Neural cell (in vitro differentiated cells): Measurements from ENCODE around the gene DPP10. TPM values are rescaled to one million over a fixed set of nuclear protein-coding genes. Genes with fewer than 3 reads are reported as not detected.

Source experiments
- H2AFZ ChIP-seq: fragments of 200-600, 300-800 bp; sonication (generic), shearing (Covaris generic); 2 replicates; pipeline ENCODE4 v1.6.0; 2014; ENCODE audit warnings: low read depth, mild to moderate bottlenecking, antibody characterized with exemption, low read length, moderate library complexity
- H3F3A ChIP-seq: fragments of 200-600 bp; shearing (Covaris generic); 2 replicates; pipeline ENCODE4 v1.6.1; 2016; ENCODE audit warnings: mild to moderate bottlenecking, moderate library complexity, mixed read lengths, antibody characterized with exemption, low read length; ENCODE audit not compliant: insufficient read depth, poor library complexity, severe bottlenecking
- H3K27ac ChIP-seq: fragments of 200-600, 300-800 bp; sonication (generic), shearing (Covaris generic); 2 replicates; pipeline ENCODE4 v1.5.1; 2014; ENCODE audit warnings: mild to moderate bottlenecking, low read length, moderate library complexity
- H3K27me3 ChIP-seq: fragments of 300-800, 200-600 bp; sonication (generic), shearing (Covaris generic); 2 replicates; pipeline ENCODE4 v1.6.0; 2014; ENCODE audit warnings: mild to moderate bottlenecking, low read depth, low read length, moderate library complexity; ENCODE audit not compliant: insufficient read depth
- H3K36me3 ChIP-seq: fragments of 300-800, 200-600 bp; sonication (generic), shearing (Covaris generic); 2 replicates; pipeline ENCODE4 v1.5.1; 2014; ENCODE audit warnings: mild to moderate bottlenecking, antibody characterized with exemption, low read length, moderate library complexity; ENCODE audit not compliant: insufficient read depth
- H3K4me2 ChIP-seq: fragments of 300-800, 200-600 bp; sonication (generic), shearing (Covaris generic); 2 replicates; pipeline ENCODE4 v1.6.0; 2014; ENCODE audit warnings: mild to moderate bottlenecking, low read length
- H3K4me3 ChIP-seq: fragments of 300-800, 200-600 bp; sonication (generic), shearing (Covaris generic); 2 replicates; pipeline ENCODE4 v1.5.1; 2014; ENCODE audit warnings: mild to moderate bottlenecking, low read length, moderate library complexity
- H3K79me2 ChIP-seq: fragments of 200-600 bp; shearing (Covaris generic); replicated peaks from 2 replicates; pipeline ENCODE4 v1.6.0; 2014; ENCODE audit warnings: mild to moderate bottlenecking, low read length, moderate library complexity; ENCODE audit not compliant: insufficient read depth
- H3K9ac ChIP-seq: fragments of 300-800, 200-600 bp; sonication (generic), shearing (Covaris generic); 2 replicates; pipeline ENCODE4 v1.6.1; 2016; ENCODE audit warnings: mild to moderate bottlenecking, low read length, mixed read lengths
- H3K9me2 ChIP-seq: fragments of 200-600 bp; shearing (Covaris generic); 2 replicates; pipeline ENCODE4 v1.6.1; 2016; ENCODE audit warnings: mild to moderate bottlenecking, low read length, mixed read lengths; ENCODE audit not compliant: insufficient read depth
- H3K9me3 ChIP-seq: fragments of 200-600, 300-800 bp; sonication (generic), shearing (Covaris generic); 2 replicates; pipeline ENCODE4 v1.6.1; 2016; ENCODE audit warnings: mild to moderate bottlenecking, mixed run types, low read length, moderate library complexity, mixed read lengths
- H4K20me1 ChIP-seq: fragments of 200-600 bp; shearing (Covaris generic); 2 replicates; pipeline ENCODE4 v1.6.1; 2016; ENCODE audit warnings: mild to moderate bottlenecking, mixed run types; ENCODE audit not compliant: insufficient read depth
- EP300 ChIP-seq: fragments of 450-650 bp; conservative IDR thresholded peaks from 2 replicates; pipeline ENCODE4 v1.6.1; 2014; ENCODE audit warnings: antibody characterized with exemption, mild to moderate bottlenecking, moderate library complexity; ENCODE audit not compliant: poor library complexity, severe bottlenecking
- EZH2 ChIP-seq: fragments of 200-600, 300-800 bp; shearing (Covaris generic), sonication (generic); IDR thresholded peaks from 2 replicates; pipeline ENCODE4 v1.6.1; 2014; ENCODE audit warnings: antibody characterized with exemption, low read length, borderline replicate concordance, mild to moderate bottlenecking; ENCODE audit not compliant: insufficient read depth, poor library complexity, severe bottlenecking
- MXI1 ChIP-seq: fragments of 450-650 bp; conservative IDR thresholded peaks from 2 replicates; pipeline ENCODE4 v1.6.1; 2014; ENCODE audit warnings: antibody characterized with exemption, mild to moderate bottlenecking; ENCODE audit not compliant: poor library complexity, severe bottlenecking
- POLR2AphosphoS5 ChIP-seq: IDR thresholded peaks from 2 replicates; pipeline ENCODE4 v1.6.1; 2012
- RAD21 ChIP-seq: fragments of 450-650 bp; conservative IDR thresholded peaks from 2 replicates; pipeline ENCODE4 v1.6.1; 2014; ENCODE audit warnings: antibody characterized with exemption, mild to moderate bottlenecking, moderate library complexity
- SMC3 ChIP-seq: fragments of 450-650 bp; conservative IDR thresholded peaks from 2 replicates; pipeline ENCODE4 v1.6.1; 2014; ENCODE audit warnings: antibody characterized with exemption, mild to moderate bottlenecking, moderate library complexity; ENCODE audit not compliant: poor library complexity
- TAF1 ChIP-seq: IDR thresholded peaks from 2 replicates; pipeline ENCODE4 v1.6.1; 2012; ENCODE audit warnings: low read depth
- polyA plus RNA-seq: library from polyadenylated mRNA; depleted of rRNA; stranded (reverse); fragments of >200 nt; gene quantifications from 2 replicates; pipeline ENCODE4 v1.2.3, GENCODE V29; 2014
- TF ChIP-seq, protein P1 (sequence below): fragments of 450-650 bp; IDR thresholded peaks from 2 replicates; pipeline ENCODE4 v1.5.1; 2014; ENCODE audit warnings: antibody characterized with exemption, mild to moderate bottlenecking, moderate library complexity; ENCODE audit not compliant: poor library complexity, severe bottlenecking
- TF ChIP-seq, protein P2 (sequence below): IDR thresholded peaks from 2 replicates; pipeline ENCODE4 v1.6.1; 2012; ENCODE audit warnings: borderline replicate concordance

DPP10 gene
- polyA plus RNA-seq, 1 donor from 2014 or later, result 13.9 TPM

DNA sequence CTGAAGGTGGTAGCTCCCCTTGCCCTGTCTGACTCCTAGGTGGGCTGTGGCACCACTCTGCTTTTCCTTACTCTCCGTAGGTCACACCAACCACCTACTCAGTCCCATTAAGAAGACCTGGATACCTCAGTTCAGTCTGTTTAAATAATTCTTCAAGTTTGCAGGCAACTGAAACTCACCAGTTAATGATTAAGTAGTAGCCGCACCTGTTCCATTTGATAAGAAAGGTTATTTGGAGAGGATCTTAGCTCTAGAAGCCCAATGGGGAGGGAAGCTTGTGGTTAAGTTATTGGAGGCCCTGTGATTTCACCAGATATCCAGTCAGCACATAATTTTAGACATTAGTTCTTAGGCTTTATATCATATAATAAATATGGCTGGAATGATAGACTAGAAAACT is 1193.0 kb downstream of the DPP10 start:
- H3K9ac ChIP-seq, result no peak overlapping the region
- peaks cover 8% of the 10 kb centered on the region for H3K9me3 ChIP-seq
- no peak overlapping the region for H3K27ac ChIP-seq
- no peaks in the 10 kb centered on the region for H3K9me2 ChIP-seq
- TF ChIP-seq EZH2, result no peak
- no peak for TF ChIP-seq MXI1
- TF ChIP-seq EP300, result no peak
- no peak for TF ChIP-seq RAD21
- no peak overlapping the region for H2AFZ ChIP-seq
- no peaks in the 10 kb centered on the region for H3K27me3 ChIP-seq
- H3K79me2 ChIP-seq, result no peaks in the 10 kb centered on the region
- H3F3A ChIP-seq, result no peaks in the 10 kb centered on the region
- H3K4me3 ChIP-seq, result no peak overlapping the region
- no peak overlapping the region for H3K4me2 ChIP-seq
- no peaks in the 10 kb centered on the region for H3K36me3 ChIP-seq
- no peaks in the 10 kb centered on the region for H4K20me1 ChIP-seq

DNA sequence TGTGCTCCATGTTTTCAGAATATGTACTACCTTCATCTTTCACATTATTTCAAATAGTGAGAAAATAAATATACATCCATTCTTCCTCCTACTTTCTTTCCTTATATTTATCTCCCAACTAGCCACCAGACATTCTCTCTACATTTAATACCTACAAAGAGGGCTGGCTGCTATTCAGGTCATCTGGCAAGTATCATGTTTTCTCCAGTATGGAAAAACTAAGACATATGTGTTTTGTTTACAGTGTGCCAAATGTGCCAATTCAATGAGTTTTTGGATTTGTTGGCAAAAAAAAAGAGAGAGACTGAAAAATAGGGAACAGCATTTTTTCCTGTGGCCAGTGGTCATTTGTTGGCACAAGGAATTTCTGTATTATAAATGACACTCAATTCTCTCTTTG is 1207.3 kb downstream of the DPP10 start:
- H4K20me1 ChIP-seq, result no peaks in the 10 kb centered on the region
- H3K9me2 ChIP-seq, result no peaks in the 10 kb centered on the region
- H3K4me2 ChIP-seq, result no peak overlapping the region

More for the DNA sequence above, 1207.3 kb downstream of the DPP10 start:
- no peaks in the 10 kb centered on the region for H3K36me3 ChIP-seq
- H3K9me3 ChIP-seq, result no peaks in the 10 kb centered on the region
- H3F3A ChIP-seq, result no peaks in the 10 kb centered on the region
- no peaks in the 10 kb centered on the region for H3K79me2 ChIP-seq
- TF ChIP-seq TAF1, result no peak
- no peak for TF ChIP-seq SMC3
- TF ChIP-seq EP300, result no peak
- TF ChIP-seq RAD21, result no peak
- no peak for TF ChIP-seq MXI1
- TF ChIP-seq POLR2AphosphoS5, result no peak
- TF ChIP-seq, protein P1, sequence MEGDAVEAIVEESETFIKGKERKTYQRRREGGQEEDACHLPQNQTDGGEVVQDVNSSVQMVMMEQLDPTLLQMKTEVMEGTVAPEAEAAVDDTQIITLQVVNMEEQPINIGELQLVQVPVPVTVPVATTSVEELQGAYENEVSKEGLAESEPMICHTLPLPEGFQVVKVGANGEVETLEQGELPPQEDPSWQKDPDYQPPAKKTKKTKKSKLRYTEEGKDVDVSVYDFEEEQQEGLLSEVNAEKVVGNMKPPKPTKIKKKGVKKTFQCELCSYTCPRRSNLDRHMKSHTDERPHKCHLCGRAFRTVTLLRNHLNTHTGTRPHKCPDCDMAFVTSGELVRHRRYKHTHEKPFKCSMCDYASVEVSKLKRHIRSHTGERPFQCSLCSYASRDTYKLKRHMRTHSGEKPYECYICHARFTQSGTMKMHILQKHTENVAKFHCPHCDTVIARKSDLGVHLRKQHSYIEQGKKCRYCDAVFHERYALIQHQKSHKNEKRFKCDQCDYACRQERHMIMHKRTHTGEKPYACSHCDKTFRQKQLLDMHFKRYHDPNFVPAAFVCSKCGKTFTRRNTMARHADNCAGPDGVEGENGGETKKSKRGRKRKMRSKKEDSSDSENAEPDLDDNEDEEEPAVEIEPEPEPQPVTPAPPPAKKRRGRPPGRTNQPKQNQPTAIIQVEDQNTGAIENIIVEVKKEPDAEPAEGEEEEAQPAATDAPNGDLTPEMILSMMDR, result no peak
- TF ChIP-seq, protein P2, sequence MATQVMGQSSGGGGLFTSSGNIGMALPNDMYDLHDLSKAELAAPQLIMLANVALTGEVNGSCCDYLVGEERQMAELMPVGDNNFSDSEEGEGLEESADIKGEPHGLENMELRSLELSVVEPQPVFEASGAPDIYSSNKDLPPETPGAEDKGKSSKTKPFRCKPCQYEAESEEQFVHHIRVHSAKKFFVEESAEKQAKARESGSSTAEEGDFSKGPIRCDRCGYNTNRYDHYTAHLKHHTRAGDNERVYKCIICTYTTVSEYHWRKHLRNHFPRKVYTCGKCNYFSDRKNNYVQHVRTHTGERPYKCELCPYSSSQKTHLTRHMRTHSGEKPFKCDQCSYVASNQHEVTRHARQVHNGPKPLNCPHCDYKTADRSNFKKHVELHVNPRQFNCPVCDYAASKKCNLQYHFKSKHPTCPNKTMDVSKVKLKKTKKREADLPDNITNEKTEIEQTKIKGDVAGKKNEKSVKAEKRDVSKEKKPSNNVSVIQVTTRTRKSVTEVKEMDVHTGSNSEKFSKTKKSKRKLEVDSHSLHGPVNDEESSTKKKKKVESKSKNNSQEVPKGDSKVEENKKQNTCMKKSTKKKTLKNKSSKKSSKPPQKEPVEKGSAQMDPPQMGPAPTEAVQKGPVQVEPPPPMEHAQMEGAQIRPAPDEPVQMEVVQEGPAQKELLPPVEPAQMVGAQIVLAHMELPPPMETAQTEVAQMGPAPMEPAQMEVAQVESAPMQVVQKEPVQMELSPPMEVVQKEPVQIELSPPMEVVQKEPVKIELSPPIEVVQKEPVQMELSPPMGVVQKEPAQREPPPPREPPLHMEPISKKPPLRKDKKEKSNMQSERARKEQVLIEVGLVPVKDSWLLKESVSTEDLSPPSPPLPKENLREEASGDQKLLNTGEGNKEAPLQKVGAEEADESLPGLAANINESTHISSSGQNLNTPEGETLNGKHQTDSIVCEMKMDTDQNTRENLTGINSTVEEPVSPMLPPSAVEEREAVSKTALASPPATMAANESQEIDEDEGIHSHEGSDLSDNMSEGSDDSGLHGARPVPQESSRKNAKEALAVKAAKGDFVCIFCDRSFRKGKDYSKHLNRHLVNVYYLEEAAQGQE, result no peak
- H3K4me3 ChIP-seq, result no peak overlapping the region
- no peak overlapping the region for H2AFZ ChIP-seq
- H3K27me3 ChIP-seq, result no peaks in the 10 kb centered on the region
- H3K9ac ChIP-seq, result no peak overlapping the region
- no peak overlapping the region for H3K27ac ChIP-seq
